ENCODE data around the gene CERK. TPM values are rescaled to one million over a fixed set of nuclear protein-coding genes. Genes with fewer than 3 reads are reported as not detected.

The CERK gene
- total and polyA plus RNA-seq, 7 experiments from 2014 or later = 40.4 to 138 (median 67.5) TPM

DNA sequence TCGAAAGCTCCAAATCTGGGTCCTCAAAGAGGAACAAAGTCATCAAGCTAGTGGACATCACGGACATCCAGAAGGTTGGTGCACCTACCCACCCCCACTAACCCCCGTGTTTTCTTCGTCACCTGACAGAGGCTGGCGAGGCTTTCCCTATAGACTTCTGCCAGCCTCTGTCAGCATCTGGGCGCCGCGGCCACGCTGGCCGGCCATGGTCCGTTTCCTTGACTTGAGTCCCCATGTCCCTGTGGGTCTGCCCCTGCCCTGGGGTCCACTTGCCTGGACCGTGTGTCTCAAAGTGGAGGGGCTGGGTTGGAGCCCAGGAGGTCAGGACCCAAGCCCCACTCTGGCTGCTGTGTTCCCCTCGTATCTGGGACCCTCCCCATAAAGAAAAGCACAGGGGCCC lies 62.6 kb downstream of the CERK start:
- Mint-ChIP-seq H3K4me3 (peak overlapping the region in 8 of 10 donors; percentile 88 to 98 (median 92)), H3K27ac (peak overlapping the region; percentile 92 to 99 (median 94)), H3K9me3 (no peaks in the 10 kb centered on the region), H3K36me3 (peaks cover 0 to 2% (median 0%) of the 10 kb centered on the region in 5 donors), H3K27me3 (no peaks in the 10 kb centered on the region), H3K4me1 (peaks cover 22 to 36% (median 30%) of the 10 kb centered on the region in 7 donors)
- Histone ChIP-seq H3K9me3 (ENCODE audit: control insufficient read depth in 2 of 3, low read length in 3 of 3) (no peaks in the 10 kb centered on the region), H3K36me3 (ENCODE audit: control insufficient read depth in 2 of 3, insufficient read depth in 3 of 3, low read length in 3 of 3) (peaks cover 0 to 7% (median 0%) of the 10 kb centered on the region in 3 experiments), H3K27ac (ENCODE audit: low read depth, low read length) (peak overlapping the region; percentile 71), H3K27me3 (ENCODE audit: control insufficient read depth in 2 of 2, insufficient read depth in 2 of 2, low read length in 2 of 2) (no peaks in the 10 kb centered on the region), H3K4me3 (ENCODE audit: low read length) (no peak overlapping the region), H3K4me1 (ENCODE audit: control insufficient read depth in 2 of 2, insufficient read depth in 2 of 2, low read length in 2 of 2) (peaks cover 12 to 32% of the 10 kb centered on the region in 2 donors)
- ATAC-seq = no peak
- POLR2A ChIA-PET = no interaction called here
- intact Hi-C loops (cut with micrococcal nuclease) = loop anchor here (2.0 kb wide), 3 partner anchors 17 to 63 kb away; partner anchors contain the start of gene CERK (in 2 of the 2)
- no peak for DNase-seq
- CTCF ChIA-PET = no interaction called here

DNA sequence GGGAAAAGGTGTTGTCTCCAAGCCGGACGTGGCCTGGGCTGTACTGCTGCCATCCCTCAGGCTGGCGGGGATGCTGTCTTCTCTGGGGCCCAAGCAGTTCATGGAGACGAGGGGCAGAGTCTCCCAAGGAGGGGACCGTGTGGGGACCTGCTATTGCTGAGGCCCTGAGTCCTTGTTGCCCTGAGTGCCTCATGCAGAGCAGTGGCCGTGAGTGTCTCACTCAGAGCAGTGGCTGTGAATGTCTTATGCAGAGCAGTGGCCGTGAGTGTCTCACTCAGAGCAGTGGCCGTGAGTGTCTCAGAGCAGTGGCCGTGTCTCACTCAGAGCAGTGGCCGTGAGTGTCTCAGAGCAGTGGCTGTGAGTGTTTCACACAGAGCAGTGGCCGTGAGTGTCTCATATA lies 63.1 kb downstream of the CERK start:
- DNase-seq (no peak), ATAC-seq (peak; percentile 0)
- H3K4me1 ChIP-seq (ENCODE audit: control insufficient read depth in 2 of 2, insufficient read depth in 2 of 2, low read length in 2 of 2) = peaks cover 12 to 32% of the 10 kb centered on the region in 2 donors
- H3K27ac ChIP-seq (ENCODE audit: low read depth, low read length) = peak overlapping the region; percentile 71
- H3K27me3 ChIP-seq (ENCODE audit: control insufficient read depth in 2 of 2, insufficient read depth in 2 of 2, low read length in 2 of 2) = no peaks in the 10 kb centered on the region
- H3K27me3 Mint-ChIP-seq = no peaks in the 10 kb centered on the region
- H3K4me1 Mint-ChIP-seq = peaks cover 23 to 36% (median 30%) of the 10 kb centered on the region in 7 donors
- intact Hi-C loops (cut with micrococcal nuclease) = loop anchor here (1.0 to 2.0 kb wide), 8 partner anchors 18 to 116 kb away; partner anchors contain the start of gene CERK (in 2 of the 2)
- peaks cover 0 to 2% (median 0%) of the 10 kb centered on the region in 5 donors for H3K36me3 Mint-ChIP-seq
- ChIA-PET POLR2A (no interaction called here), CTCF (no interaction called here)
- peak overlapping the region; percentile 73 for H3K4me3 ChIP-seq (ENCODE audit: low read length)
- peaks cover 0 to 7% (median 0%) of the 10 kb centered on the region in 3 experiments for H3K36me3 ChIP-seq (ENCODE audit: control insufficient read depth in 2 of 3, insufficient read depth in 3 of 3, low read length in 3 of 3)
- H3K9me3 ChIP-seq (ENCODE audit: control insufficient read depth in 2 of 3, low read length in 3 of 3) = no peaks in the 10 kb centered on the region
- peak overlapping the region; percentile 88 to 98 (median 92) for H3K4me3 Mint-ChIP-seq
- no peaks in the 10 kb centered on the region for H3K9me3 Mint-ChIP-seq
- peak overlapping the region; percentile 92 to 99 (median 94) for H3K27ac Mint-ChIP-seq

DNA sequence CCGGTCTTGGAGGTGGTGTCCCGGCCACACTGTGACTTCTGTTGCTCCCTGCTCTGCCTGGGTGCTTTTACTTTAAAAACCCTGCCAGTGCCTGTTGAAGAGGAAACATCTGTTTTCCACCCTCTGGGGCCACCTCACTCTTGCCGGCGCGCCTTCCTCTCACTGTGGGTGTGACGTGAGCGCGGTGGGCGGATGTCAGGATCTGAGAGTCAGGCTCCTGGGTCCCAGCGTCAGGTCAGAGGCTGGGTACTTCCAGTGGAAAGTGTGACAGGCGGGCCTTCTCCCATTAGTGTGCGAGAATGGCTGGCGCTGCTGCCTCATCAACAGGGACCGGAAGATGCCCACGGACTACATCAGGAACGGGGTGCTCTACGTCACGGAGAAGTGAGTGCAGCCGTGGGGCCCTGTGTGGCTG lies 63.7 kb downstream of the CERK start:
- Mint-ChIP-seq H3K27ac (peak overlapping the region; percentile 92 to 99 (median 94)), H3K27me3 (no peaks in the 10 kb centered on the region), H3K36me3 (peaks cover 0 to 3% (median 0%) of the 10 kb centered on the region in 5 donors), H3K4me1 (peaks cover 24 to 36% (median 30%) of the 10 kb centered on the region in 7 donors), H3K4me3 (peak overlapping the region; percentile 88 to 98 (median 92)), H3K9me3 (no peaks in the 10 kb centered on the region)
- ChIA-PET CTCF (no interaction called here), POLR2A (interaction anchor here (0.9 kb wide), 1 partner anchor 62 kb away, joined by 3 read pairs; no protein-coding TSS in a partner anchor)
- Histone ChIP-seq H3K27ac (ENCODE audit: low read depth, low read length) (peak overlapping the region; percentile 71), H3K4me1 (ENCODE audit: control insufficient read depth in 2 of 2, insufficient read depth in 2 of 2, low read length in 2 of 2) (peaks cover 12 to 32% of the 10 kb centered on the region in 2 donors), H3K36me3 (ENCODE audit: control insufficient read depth in 2 of 3, insufficient read depth in 3 of 3, low read length in 3 of 3) (peaks cover 0 to 7% (median 0%) of the 10 kb centered on the region in 3 experiments), H3K27me3 (ENCODE audit: control insufficient read depth in 2 of 2, insufficient read depth in 2 of 2, low read length in 2 of 2) (no peaks in the 10 kb centered on the region), H3K9me3 (ENCODE audit: control insufficient read depth in 2 of 3, low read length in 3 of 3) (no peaks in the 10 kb centered on the region), H3K4me3 (ENCODE audit: low read length) (peak overlapping the region; percentile 73)
- DNase-seq = peak; percentile 57 to 96 (median 85)
- ATAC-seq = peak; percentile 89
- intact Hi-C loops (cut with micrococcal nuclease) = loop anchor here (1.0 to 2.0 kb wide), 8 partner anchors 18 to 117 kb away; partner anchors contain the start of gene CERK (in 2 of the 2)

DNA sequence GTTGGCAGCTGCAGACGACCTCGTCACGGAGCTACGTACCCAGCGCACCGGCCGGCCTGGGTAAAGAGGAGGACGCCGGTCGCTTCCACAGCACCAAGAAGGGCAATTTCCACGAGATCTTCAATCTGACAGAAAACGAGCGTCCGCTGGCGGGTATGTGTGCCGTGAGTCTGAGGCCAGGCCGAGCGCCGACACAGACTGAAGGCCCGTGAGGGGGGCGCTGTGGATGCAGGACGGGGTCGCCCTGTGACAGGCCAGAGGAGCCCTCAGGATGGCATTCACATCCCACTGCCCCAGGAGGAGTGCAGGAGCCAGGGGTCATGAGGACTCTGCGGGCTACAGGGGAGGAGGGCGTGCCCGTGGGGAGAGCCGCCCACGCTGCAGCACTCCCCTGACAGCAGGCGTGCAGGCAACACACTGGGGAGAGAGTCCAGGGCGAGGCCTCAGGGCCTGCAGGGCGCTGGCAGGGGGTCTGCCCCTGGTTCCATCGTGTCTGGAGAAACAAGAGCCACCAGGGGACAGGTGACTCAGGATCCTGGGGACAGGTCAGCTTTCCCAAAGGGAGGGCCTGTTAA lies 64.3 kb downstream of the CERK start:
- peak overlapping the region; percentile 73 for H3K4me3 ChIP-seq (ENCODE audit: low read length)
- Mint-ChIP-seq H3K9me3 (no peaks in the 10 kb centered on the region), H3K27me3 (no peaks in the 10 kb centered on the region), H3K27ac (peak overlapping the region; percentile 92 to 99 (median 94)), H3K4me1 (peaks cover 24 to 36% (median 31%) of the 10 kb centered on the region in 7 donors), H3K4me3 (peak overlapping the region; percentile 88 to 98 (median 92)), H3K36me3 (peaks cover 0 to 7% (median 2%) of the 10 kb centered on the region in 5 donors)
- peak overlapping the region; percentile 71 for H3K27ac ChIP-seq (ENCODE audit: low read depth, low read length)
- H3K36me3 ChIP-seq (ENCODE audit: control insufficient read depth in 2 of 3, insufficient read depth in 3 of 3, low read length in 3 of 3) = peaks cover 0 to 10% (median 0%) of the 10 kb centered on the region in 3 experiments
- H3K27me3 ChIP-seq (ENCODE audit: control insufficient read depth in 2 of 2, insufficient read depth in 2 of 2, low read length in 2 of 2) = no peaks in the 10 kb centered on the region
- H3K9me3 ChIP-seq (ENCODE audit: control insufficient read depth in 2 of 3, low read length in 3 of 3) = no peaks in the 10 kb centered on the region
- intact Hi-C loops (cut with micrococcal nuclease) = loop anchor here (1.0 to 2.0 kb wide), 8 partner anchors 19 to 118 kb away; partner anchors contain the start of gene CERK (in 2 of the 2)
- ATAC-seq (peak; percentile 36), DNase-seq (peak in 1 of 9 donors; percentile 56)
- peaks cover 12 to 32% of the 10 kb centered on the region in 2 donors for H3K4me1 ChIP-seq (ENCODE audit: control insufficient read depth in 2 of 2, insufficient read depth in 2 of 2, low read length in 2 of 2)
- ChIA-PET CTCF (no interaction called here), POLR2A (interaction anchor here (0.9 kb wide), 1 partner anchor 62 kb away, joined by 3 read pairs; no protein-coding TSS in a partner anchor)

DNA sequence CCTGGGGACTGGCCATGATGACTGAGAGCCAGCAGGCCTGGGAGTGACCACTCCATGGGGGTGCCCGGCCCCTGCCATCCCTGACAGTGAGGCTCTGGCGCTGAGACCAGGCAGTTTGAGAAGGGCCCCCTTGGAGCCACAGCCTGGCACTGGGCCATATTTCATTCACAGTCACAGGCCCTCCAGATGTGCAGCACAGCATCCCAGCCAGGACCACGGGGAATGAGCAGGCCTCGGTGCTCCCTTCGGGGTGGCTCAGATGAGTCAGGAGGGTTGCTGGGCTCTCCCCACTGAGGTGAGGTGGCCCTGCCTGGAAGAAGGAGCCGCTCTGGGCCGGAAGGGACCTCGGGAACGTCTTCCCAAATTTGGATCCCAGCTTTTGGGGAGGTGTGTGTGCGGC lies 64.8 kb downstream of the CERK start:
- H3K9me3 ChIP-seq (ENCODE audit: control insufficient read depth in 2 of 3, low read length in 3 of 3) = no peaks in the 10 kb centered on the region
- Mint-ChIP-seq H3K4me3 (peak overlapping the region in 9 of 10 donors; percentile 53 to 98 (median 91)), H3K9me3 (no peaks in the 10 kb centered on the region), H3K27me3 (no peaks in the 10 kb centered on the region), H3K4me1 (peaks cover 24 to 36% (median 32%) of the 10 kb centered on the region in 7 donors), H3K27ac (peak overlapping the region; percentile 40 to 97 (median 94)), H3K36me3 (peaks cover 0 to 8% (median 3%) of the 10 kb centered on the region in 5 donors)
- ATAC-seq (no peak), DNase-seq (no peak)
- CTCF ChIA-PET = no interaction called here
- peak overlapping the region; percentile 71 for H3K27ac ChIP-seq (ENCODE audit: low read depth, low read length)
- no peaks in the 10 kb centered on the region for H3K27me3 ChIP-seq (ENCODE audit: control insufficient read depth in 2 of 2, insufficient read depth in 2 of 2, low read length in 2 of 2)
- H3K36me3 ChIP-seq (ENCODE audit: control insufficient read depth in 2 of 3, insufficient read depth in 3 of 3, low read length in 3 of 3) = peaks cover 0 to 15% (median 0%) of the 10 kb centered on the region in 3 experiments
- POLR2A ChIA-PET = no interaction called here
- no peak overlapping the region for H3K4me3 ChIP-seq (ENCODE audit: low read length)
- intact Hi-C loops (cut with micrococcal nuclease) = no loop called here
- H3K4me1 ChIP-seq (ENCODE audit: control insufficient read depth in 2 of 2, insufficient read depth in 2 of 2, low read length in 2 of 2) = peaks cover 12 to 32% of the 10 kb centered on the region in 2 donors

DNA sequence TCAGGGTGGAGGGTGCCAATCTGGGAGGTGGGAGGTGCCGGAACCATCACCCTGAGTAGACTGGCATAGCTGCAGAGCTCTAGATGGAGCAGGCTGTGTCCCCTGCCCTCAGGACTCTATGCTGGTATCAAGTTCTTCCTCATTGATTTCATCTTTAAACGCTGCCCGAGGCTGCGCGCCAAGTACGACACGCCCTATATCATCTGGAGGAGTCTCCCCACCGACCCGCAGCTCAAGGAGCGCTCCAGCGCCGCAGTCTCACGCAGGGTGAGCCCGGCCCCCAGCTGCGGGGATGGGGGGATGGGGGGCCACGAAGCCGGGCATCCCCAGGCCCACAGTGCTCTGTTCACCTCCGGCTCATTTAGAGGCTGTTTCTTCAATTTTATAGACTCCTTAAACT lies 65.3 kb downstream of the CERK start:
- peak overlapping the region; percentile 23 to 94 (median 56) for H3K27ac Mint-ChIP-seq
- H3K27me3 Mint-ChIP-seq = no peaks in the 10 kb centered on the region
- Histone ChIP-seq H3K36me3 (ENCODE audit: control insufficient read depth in 2 of 3, insufficient read depth in 3 of 3, low read length in 3 of 3) (peaks cover 0 to 16% (median 0%) of the 10 kb centered on the region in 3 experiments), H3K9me3 (ENCODE audit: control insufficient read depth in 2 of 3, low read length in 3 of 3) (no peaks in the 10 kb centered on the region), H3K27ac (ENCODE audit: low read depth, low read length) (no peak overlapping the region), H3K4me3 (ENCODE audit: low read length) (no peak overlapping the region), H3K27me3 (ENCODE audit: control insufficient read depth in 2 of 2, insufficient read depth in 2 of 2, low read length in 2 of 2) (no peaks in the 10 kb centered on the region), H3K4me1 (ENCODE audit: control insufficient read depth in 2 of 2, insufficient read depth in 2 of 2, low read length in 2 of 2) (peaks cover 12 to 29% of the 10 kb centered on the region in 2 donors)
- DNase-seq (no peak), ATAC-seq (no peak)
- H3K4me3 Mint-ChIP-seq = peak overlapping the region in 4 of 10 donors; percentile 53 to 95 (median 90)
- intact Hi-C loops (cut with micrococcal nuclease) = no loop called here
- H3K36me3 Mint-ChIP-seq = peaks cover 0 to 8% (median 3%) of the 10 kb centered on the region in 5 donors
- ChIA-PET POLR2A (no interaction called here), CTCF (no interaction called here)
- H3K4me1 Mint-ChIP-seq = peaks cover 24 to 36% (median 31%) of the 10 kb centered on the region in 7 donors
- no peaks in the 10 kb centered on the region for H3K9me3 Mint-ChIP-seq

Data from naive thymus-derived CD4-positive, alpha-beta T cell (primary cell).